ENCODE data around the gene ZCCHC24.
A peak's percentile ranks its signal among the peaks of the same experiment; 100 is the strongest.

ZCCHC24 gene

GRCh38 chr10:79355420-79356017 lies 89.9 kb downstream of the ZCCHC24 start:
- no peak for DNase-seq

GRCh38 chr10:79354615-79355014 lies 90.8 kb downstream of the ZCCHC24 start:
- no peak for DNase-seq

GRCh38 chr10:79354141-79354540 lies 91.3 kb downstream of the ZCCHC24 start:
- DNase-seq = no peak

DNA sequence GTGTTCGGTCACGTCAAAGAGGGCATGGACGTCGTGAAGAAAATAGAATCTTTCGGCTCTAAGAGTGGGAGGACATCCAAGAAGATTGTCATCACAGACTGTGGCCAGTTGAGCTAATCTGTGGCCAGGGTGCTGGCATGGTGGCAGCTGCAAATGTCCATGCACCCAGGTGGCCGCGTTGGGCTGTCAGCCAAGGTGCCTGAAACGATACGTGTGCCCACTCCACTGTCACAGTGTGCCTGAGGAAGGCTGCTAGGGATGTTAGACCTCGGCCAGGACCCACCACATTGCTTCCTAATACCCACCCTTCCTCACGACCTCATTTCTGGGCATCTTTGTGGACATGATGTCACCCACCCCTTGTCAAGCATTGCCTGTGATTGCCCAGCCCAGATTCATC lies 91.7 kb downstream of the ZCCHC24 start:
- DNase-seq = no peak

DNA sequence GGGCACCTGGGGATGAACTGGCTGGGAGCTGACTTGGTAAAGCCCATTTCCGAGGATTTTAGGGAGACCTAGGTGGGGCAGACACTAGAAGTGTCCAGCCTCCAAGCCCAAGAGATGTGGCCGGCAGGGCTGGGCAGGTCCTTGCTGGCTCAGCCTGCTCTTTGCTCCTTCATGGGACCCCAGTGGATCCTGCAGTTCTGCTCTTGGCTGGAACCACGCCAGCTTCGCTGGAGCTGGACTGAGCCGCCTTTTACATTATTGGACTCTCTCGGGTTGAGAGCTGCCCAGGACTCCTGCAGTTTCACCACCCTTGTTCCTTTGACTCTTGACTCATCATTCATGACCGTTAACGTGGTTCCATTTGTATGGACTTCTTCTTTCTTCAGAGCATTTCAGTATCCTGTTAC lies 92.4 kb downstream of the ZCCHC24 start:
- DNase-seq = no peak

DNA sequence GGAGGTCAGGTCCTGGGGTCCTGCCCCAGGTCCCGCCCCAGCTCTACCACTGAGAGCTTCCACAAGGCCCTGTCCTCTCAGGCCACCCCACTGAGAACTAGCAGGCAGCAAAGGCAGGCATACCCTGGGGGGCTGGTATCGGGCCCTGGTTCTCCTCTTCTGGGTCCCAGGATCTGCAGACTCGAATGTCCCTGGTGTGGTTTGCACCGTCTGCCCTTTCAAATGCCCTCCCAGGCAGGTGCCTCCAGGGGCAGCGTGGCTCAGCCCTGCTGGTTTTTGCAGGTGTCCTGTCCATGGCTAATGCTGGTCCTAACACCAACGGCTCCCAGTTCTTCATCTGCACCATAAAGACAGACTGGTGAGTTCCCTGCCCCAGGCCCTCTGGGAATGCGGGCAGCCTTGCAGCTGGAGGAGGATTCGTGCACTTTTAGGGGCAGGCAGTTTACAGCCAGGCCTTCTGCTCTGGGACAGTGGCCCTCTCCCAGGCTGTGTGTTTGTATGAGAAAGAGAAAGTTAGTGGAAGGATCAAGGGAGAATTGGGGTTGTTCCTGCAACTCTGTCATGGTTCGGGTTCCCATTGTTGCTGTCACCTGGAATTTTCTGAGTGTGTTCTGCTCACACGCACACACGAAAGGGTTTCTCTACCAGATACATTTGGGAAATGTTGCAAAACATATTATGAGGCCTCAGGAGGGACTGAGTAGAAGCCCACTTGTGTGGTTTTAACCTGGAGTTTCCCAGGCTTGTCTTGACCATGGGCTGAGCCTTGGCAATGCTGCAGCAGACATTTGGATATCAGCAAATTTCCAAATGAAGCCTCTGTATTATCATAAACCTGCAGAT lies 93.2 kb downstream of the ZCCHC24 start:
- DNase-seq = no peak

DNA sequence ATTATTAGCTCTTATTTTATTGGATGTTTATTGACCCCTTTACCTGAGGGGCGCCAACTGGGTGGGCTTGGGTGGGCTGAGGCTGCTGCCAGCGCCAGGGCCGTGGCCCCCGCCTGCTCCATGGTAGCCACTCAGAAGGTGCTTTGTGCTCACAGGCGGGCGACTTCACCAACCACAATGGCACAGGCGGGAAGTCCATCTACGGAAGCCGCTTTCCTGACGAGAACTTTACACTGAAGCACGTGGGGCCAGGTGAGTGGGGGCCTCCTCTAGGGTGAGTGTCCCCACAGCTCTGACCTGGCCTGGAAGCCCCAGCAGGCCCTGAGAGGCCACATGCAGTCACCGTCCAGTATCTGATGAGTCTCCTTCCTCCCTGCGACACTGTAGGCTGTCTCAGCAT lies 94.1 kb downstream of the ZCCHC24 start:
- no peak for DNase-seq

DNA sequence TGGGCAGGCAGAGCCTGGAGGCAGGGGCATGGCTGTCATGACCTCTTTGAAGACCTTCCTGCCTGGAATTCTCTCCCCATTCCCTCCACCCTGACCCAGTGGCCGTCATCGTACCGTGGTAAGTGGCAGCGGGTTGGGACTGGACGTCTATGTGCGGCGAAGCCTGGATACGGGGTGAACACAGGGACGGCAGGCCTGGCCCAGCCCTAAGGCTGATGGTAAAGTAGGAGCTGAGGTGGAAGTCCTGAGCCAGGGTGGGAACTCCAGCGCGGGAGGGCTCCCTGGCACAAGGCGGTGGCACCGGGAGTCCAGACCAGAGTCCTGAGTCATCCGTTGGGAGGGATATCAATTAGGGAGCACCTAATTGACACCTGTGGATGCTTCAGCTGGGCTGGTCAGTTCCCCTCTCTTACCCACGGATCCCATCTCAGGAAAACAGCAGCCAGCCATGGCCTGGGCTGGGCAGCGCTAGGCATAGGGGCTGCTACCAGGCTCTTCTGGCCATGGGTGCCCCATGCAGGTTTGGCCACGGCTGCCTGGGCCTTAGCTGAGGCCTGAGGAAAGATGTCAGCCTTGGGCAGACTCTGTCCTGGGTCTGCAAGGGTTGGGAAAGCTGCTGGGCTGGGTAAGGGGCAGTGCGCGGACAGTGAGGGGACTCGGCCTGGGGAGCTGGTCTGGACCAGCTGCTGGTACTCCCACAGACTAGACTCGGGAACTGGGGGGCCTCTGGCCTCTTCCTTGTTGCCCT lies 94.8 kb downstream of the ZCCHC24 start:
- no peak for DNase-seq

DNA sequence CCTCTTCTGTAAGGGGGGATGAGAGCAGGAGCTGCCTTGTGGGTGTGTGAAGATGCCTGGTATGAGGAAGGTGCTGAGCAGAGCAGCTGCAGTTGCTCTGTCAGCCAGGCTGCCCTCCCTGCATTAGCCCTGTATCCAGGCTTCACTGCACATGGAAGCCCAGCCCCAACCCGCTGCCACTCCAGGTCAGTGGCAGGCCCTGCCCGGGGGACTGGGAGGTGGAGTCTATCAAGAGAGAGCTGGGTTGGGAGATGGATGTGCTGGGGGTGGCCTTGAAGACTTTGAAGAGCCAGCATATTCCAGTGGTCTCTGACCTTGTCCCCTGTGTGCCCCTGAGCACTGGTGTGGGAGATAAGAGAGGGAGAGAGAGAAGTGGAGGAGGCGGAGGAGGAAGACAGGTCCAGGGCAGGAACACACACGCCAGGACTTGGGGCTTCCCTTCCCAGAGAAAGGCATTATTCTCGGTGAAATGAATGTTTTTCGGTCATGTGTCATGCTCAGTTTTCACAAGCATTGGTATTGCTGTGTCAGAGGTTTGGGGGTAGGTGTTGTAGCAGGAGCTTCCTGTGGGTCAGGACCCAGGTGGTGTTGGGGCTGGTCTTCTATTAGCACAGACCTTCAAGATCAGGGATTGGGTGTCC lies 95.5 kb downstream of the ZCCHC24 start:
- no peak for DNase-seq

DNA sequence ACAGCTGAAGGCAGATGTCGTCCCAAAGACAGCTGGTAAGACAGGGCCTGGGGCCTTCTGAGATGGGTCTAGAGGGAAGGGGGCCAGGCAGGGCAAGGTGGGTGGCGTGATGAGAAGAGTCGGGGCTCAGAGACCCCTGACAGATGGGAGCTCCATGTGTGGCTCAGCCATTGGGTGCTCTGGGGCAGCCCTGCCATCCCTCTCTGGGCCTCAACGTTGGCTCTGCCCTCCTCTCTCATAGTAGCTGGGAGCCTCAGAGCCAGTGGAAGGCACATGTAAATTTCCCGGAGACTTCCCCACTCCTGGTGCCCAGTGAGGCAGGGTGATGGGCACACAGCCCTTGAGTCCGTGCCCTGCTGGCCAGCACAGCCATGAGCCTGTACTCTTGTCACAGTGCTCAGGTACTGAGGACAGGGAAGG lies 96.3 kb downstream of the ZCCHC24 start:
- no peak for DNase-seq

GRCh38 chr10:79348640-79348988 lies 96.8 kb downstream of the ZCCHC24 start:
- DNase-seq = no peak

DNA sequence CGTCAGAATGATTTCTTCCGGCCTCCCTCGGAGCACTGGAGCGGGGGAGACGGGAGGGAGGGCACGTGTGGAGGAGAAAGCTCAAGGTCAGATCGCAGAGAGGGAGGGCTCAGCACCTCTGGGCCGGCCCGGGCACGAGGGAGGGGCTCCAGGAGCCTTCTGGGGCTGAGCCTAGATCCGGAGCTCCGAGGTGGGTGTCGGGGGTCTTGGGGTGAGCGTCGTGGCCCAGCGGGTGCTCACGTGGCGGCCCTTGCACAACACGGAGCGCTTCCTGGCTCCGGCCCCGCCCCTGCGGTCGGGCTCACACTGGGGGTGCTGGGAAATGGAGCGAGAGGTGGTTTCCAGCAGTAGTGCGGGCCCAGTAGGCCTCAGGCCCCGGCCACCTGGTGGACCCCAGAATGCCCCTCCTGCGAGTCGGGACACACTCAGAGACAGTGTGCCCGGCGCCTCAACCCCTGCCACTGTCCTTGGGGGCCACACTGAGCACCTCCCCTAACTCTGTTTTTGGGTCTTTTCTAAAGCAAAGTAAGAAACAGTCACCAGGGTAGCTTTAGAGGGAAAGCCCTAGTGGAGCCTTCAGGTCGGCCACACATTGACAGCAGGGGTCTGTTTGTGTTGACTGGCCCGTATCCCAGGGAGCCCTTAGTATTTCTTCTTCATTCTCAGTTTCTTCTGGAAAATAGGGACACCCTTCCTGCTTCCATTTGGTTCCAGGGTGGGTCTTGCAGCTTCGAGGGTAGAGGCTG lies 97.4 kb downstream of the ZCCHC24 start:
- peak; percentile 78 for DNase-seq

DNA sequence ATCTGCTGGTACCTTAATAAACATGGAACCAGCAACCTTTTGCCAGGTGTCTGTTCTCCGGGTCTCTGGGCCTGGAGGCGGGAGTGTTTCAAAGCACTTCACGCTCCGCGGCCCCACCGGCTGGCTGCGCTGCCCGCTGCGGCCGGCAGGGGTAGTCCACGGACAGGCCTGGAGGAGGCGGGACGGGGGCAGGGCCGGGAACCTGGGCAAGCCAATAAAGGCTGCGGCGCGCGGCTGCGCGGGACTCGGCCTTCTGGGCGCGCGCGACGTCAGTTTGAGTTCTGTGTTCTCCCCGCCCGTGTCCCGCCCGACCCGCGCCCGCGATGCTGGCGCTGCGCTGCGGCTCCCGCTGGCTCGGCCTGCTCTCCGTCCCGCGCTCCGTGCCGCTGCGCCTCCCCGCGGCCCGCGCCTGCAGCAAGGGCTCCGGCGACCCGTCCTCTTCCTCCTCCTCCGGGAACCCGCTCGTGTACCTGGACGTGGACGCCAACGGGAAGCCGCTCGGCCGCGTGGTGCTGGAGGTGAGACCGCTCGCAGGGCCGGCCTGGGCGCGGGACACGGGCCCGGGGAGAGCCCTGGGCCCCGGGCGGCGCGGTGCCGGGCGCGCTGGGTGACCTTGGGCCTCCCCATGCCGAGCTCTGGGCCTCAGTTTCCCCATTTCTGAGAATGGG lies 98.1 kb downstream of the ZCCHC24 start, which contains the start of gene PPIF:
Gene PPIF, plus strand, starts transcription at position 244 of the 668 bp plus-strand sequence. Its CDS starts 80 bp downstream, at position 324.
- DNase-seq = peak; percentile 95

DNA sequence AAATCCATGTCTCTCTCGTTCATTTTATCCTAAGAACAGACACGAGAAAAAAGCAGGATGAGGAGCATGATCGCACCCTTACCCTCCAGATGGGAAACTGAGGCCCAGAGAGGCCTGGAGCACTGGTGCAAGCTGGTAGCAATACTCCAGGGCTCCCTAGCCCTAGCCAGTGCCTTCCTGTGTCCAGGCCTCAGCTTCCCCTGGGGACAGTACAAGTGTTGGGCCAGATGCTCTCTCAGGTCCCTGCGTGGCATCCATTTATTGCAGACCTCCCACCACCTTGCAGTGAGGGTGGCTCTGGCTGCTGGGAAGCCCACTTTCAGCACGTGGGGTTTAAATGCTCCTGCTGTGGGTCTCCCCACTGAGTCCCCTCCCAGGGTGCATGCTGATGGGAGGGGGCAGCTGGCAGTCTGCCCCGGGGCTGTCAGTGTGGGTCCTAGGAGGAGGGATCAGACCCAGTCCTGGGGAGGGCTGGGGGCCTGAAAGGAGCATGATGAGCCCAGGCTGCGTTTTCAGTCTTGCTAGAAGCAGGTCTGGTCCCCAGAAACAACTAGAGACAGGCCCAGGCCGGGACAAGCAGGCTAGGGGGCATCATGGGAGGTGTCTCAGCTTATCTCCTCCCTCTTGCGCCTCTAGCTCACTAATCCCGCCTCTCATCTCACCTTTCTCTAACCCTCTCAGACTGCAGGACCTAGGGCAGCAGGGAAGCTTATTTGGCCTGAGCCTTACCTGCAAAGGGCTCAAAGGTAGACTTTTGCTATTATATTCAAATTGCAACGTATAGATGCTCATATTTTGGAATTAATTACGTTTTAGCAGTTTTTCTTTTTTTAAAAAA lies 98.8 kb downstream of the ZCCHC24 start:
- DNase-seq = no peak

DNA sequence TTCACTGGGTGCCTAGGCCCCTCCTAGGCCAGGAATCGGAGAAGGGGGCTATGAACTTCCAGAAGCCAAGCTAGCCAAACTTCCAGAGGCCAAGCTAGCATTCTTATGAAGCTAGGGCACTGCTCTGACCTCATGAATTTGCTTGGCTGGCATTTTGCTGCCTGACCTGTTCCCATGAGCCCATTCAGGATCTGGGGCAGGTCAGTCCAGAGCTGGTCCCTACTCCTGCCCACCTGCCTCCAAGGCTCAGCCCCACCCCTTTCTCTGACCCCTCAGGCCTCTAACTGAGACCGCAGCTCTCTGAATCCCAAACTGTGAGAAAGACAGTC lies 99.4 kb downstream of the ZCCHC24 start:
- DNase-seq = no peak

DNA sequence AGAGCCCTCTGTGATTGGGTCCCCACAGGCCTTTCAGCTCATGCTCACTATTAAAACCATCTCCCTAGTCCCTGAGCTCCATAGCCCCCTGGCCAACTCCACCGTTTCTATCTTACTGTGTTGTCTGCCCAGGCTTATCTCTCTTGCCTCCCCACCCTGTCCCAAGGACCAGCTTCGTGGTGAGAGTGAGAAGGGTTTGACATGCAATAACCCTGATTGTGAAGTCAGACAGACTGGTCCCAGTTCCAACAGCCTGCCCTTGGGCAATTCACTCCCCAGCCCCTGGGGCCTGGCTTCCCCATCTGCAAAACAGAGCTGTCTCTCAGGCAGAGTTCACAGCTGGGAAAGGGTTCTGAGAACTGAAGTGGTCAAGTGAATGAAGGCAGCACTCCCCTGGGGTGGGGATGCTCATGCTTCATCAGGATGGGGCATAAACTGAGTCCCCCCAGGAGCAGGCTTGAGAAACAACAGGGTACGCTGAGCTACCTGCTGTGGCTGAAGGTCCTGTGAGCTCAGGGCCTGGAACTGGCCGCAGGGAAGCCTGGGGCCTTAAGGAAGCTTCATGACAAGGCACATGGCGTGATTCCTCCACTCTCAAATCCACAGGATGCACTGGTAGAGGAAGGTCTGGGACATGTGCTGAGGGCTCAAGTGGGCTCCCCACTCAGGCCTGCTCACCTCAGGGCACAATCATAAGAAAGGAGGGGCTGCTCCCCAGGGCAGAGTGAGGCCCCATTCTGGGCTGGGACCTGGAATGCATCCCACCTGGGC lies 100.0 kb downstream of the ZCCHC24 start:
- no peak for DNase-seq

GRCh38 chr10:79344502-79345195 lies 100.8 kb downstream of the ZCCHC24 start:
- DNase-seq = no peak

DNA sequence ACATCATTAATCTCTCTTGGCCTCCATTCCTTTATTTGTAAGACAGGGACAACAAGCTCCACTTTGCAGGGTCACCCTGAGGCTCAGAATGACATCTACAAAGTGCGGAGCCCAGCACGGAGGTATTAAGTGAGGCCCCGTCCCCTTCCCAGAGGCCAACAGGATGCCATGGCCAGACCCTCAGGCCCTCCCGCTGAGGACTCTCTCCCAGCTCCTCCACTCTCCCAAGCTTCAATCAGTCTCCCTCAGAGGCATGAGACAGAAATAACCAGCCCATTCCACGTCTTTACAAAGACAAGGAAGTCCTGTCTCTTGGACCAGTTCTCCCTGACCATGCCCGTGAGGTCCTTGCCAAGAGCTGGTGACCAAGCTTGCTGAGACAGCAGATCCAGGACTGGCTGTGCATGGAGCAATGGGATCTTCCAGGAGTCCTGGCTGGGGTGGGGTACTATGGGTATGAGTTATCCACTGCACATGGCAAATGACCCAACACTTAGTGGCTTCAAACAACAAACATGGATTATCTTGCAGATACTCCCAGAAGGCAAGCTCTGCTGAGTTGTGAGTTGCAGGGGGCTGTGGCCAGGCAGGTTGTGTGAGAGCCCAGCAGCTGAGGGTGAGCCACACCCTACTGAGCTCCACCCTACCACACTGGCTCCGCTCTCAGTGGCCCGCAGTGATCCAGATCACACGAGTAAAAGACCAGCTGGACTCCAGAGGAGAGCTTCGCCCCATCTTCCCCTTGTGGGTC lies 102.4 kb downstream of the ZCCHC24 start:
- DNase-seq = peak; percentile 8

GRCh38 chr10:79342295-79342761 lies 103.1 kb downstream of the ZCCHC24 start:
- DNase-seq = peak; percentile 10
